Ovary (tissue), 9 donors: ENCODE measurements around the gene SPATA13. TPM values are rescaled to one million over a fixed set of nuclear protein-coding genes. Genes with fewer than 3 reads are reported as not detected.
A peak's percentile ranks its signal among the peaks of the same experiment; 100 is the strongest.

Experiments
- DNase-seq, 5 donors: peaks; one replicate each; pipeline ENCODE4 v3.0.0-alpha.2; 2019 to 2020
- H3K27ac ChIP-seq, 2 donors: fragments of 200-600 bp; one replicate each; pipeline versions ENCODE4 v1.5.1 to v1.8.0; 2019 to 2022
- H3K27me3 ChIP-seq: fragments of 200-600 bp; one replicate; pipeline ENCODE4 v1.8.0; 2022
- H3K36me3 ChIP-seq: fragments of 200-600 bp; sonication (generic); one replicate; pipeline ENCODE4 v1.5.1; 2019
- H3K4me1 ChIP-seq: one replicate; pipeline ENCODE4 v1.8.1; 2013; ENCODE audit warnings: mild to moderate bottlenecking, moderate library complexity; ENCODE audit not compliant: insufficient read depth
- H3K4me3 ChIP-seq: fragments of 200-600 bp; sonication (generic); one replicate; pipeline ENCODE4 v1.5.1; 2017
- H3K9me3 ChIP-seq, 2 donors: fragments of 200-600 bp in 1 of 2; sonication (generic) in 1 of 2; one replicate each; pipeline versions ENCODE4 v1.5.1 to v1.8.1; 2013 to 2019; ENCODE audit warnings: mild to moderate bottlenecking in 1 of 2, moderate library complexity in 1 of 2
- EP300 ChIP-seq: sonication (generic); formaldehyde crosslinking; IDR thresholded peaks from one replicate; pipeline ENCODE4 v1.6.1; 2017; ENCODE audit warnings: antibody characterized with exemption
- POLR2A ChIP-seq: fragments of 450-650 bp; IDR thresholded peaks from one replicate; pipeline ENCODE4 v1.6.1; 2017; ENCODE audit warnings: antibody characterized with exemption, mild to moderate bottlenecking, moderate library complexity
- WGBS, 3 donors: extraction: QIAGEN DNeasy Blood & Tissue Kit in 1 of 3; methylation state at CpG; one replicate each; pipeline versions ENCODE4 v1.1.5 to v1.1.7; 2013 to 2017; 5-methylcytosine and 5-hydroxymethylcytosine counted together
- intact Hi-C, 4 donors: fragments of 100-400 bp; cut with DNase I; formaldehyde crosslinking; loops; one replicate each; pipeline versions ENCODE4 v1.11.0 to v1.15.1; 2022 to 2023
- polyA plus RNA-seq, 2 donors: library from polyadenylated mRNA; stranded (reverse); fragments of 200-250 nt in 1 of 2; fragments of 350-450 nt in 1 of 2; fragmentation: Illumina TruSeq in 1 of 2; extraction: RNeasy Lipid Tissue Mini Kit (QIAGEN cat#74804) in 1 of 2; gene quantifications; one replicate each; pipeline ENCODE4 v1.2.3, GENCODE V29; 2013 to 2014
- total RNA-seq, 7 donors: library from RNA; depleted of rRNA in 2 of 7; stranded (reverse); fragments of >200 nt in 2 of 7; fragmentation: NEBNext Ultra II Directional in 3 of 7; extraction: Animal tissue kit (Norgen Biotek cat#: 25700) in 3 of 7; gene quantifications; one replicate each; pipeline versions ENCODE4 v1.1.0 to v1.2.4, GENCODE V29; 2016 to 2023
- TF ChIP-seq, protein P1 (sequence below), 3 donors: fragments of 450-650 bp in 2 of 3; fragments of 200-600 bp in 1 of 3; IDR thresholded peaks; one replicate each; pipeline versions ENCODE4 v1.5.1 to v1.8.0; 2016 to 2022; ENCODE audit warnings: antibody characterized with exemption in 3 of 3, mild to moderate bottlenecking in 1 of 3
- donor health status: DM: no; HTN: no; CAD: no; lungs with moderate emphysema.
- donor health status: DM: no; HTN: no; CAD: no.
- donor health status: Bipolar disorder and iron deficiency.
- donor health status: DM: yes; HTN: yes; CAD: no.
- donor health status: DM: no; HTN: no; CAD: no.
- donor health status: DM: yes; HTN: yes; CAD: no.

Gene SPATA13
- total and polyA plus RNA-seq, 9 donors, result 11.1 to 60.3 (median 30.0) TPM

DNA sequence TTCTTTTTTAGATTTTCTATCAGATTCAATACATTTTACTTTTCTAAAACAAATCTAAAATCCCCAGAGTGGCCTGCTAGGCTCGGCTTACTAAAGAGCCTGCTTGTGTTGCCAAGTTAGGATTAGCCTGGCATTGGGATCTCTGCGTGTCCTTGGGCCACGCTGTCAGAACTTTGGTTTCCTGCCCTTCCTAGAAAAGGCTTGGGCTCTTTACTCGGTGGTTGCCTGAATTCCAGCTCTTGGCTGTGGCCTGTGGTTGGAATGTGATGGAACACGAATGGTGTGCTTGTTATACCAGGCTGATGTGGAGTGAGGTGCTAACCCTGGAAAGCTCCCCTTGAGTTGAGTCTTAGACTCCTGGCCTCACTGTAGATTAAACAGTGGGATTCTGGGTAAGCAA is 8.5 kb downstream of the SPATA13 start:
- intact Hi-C loops, result loop anchor here in 1 of 4 donors (10.0 kb wide), 1 partner anchor 104 kb away; no protein-coding TSS in a partner anchor
- no peak for DNase-seq
- no peaks in the 10 kb centered on the region for H3K9me3 ChIP-seq
- H3K27ac ChIP-seq, result peak overlapping the region in 1 of 2 donors; percentile 69
- peaks cover 5% of the 10 kb centered on the region for H3K4me1 ChIP-seq
- H3K27me3 ChIP-seq, result no peaks in the 10 kb centered on the region
- no peak for TF ChIP-seq EP300
- TF ChIP-seq, protein P1, sequence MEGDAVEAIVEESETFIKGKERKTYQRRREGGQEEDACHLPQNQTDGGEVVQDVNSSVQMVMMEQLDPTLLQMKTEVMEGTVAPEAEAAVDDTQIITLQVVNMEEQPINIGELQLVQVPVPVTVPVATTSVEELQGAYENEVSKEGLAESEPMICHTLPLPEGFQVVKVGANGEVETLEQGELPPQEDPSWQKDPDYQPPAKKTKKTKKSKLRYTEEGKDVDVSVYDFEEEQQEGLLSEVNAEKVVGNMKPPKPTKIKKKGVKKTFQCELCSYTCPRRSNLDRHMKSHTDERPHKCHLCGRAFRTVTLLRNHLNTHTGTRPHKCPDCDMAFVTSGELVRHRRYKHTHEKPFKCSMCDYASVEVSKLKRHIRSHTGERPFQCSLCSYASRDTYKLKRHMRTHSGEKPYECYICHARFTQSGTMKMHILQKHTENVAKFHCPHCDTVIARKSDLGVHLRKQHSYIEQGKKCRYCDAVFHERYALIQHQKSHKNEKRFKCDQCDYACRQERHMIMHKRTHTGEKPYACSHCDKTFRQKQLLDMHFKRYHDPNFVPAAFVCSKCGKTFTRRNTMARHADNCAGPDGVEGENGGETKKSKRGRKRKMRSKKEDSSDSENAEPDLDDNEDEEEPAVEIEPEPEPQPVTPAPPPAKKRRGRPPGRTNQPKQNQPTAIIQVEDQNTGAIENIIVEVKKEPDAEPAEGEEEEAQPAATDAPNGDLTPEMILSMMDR (IDR thresholded peaks at IDR 0.05), result no peak
- no peak for TF ChIP-seq POLR2A
- no peaks in the 10 kb centered on the region for H3K36me3 ChIP-seq
- WGBS, 3 donors, result 17 to 23% (median 20%) methylated on average over 5 of the region's 5 CpGs
- no peak overlapping the region for H3K4me3 ChIP-seq

DNA sequence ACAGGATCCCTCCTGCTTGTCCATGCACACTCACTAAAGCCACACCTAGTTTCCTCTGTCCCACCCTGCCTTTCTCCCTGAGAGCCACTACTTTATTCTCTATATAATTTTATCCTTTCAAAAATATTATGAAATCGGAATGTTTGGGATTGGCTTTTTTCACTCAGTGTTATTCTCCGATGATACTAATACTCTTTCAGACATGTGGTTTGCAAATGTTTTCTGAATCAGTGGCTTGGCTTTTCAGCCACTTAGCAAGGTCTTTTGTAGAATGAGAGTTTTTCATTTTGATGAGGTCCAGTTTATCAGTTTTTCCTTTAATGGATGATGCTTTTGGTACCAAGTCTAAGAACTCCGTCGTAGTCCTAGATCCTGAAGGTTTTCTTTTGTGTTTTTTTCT is 11.6 kb downstream of the SPATA13 start:
- TF ChIP-seq, protein P1 (IDR thresholded peaks at IDR 0.05), result no peak
- TF ChIP-seq POLR2A, result no peak
- no peak for TF ChIP-seq EP300
- Histone ChIP-seq H3K9me3 (no peaks in the 10 kb centered on the region), H3K36me3 (no peaks in the 10 kb centered on the region), H3K4me3 (no peak overlapping the region), H3K27ac (no peak overlapping the region), H3K27me3 (no peaks in the 10 kb centered on the region), H3K4me1 (peaks cover 7% of the 10 kb centered on the region)
- intact Hi-C loops, result no loop called here
- WGBS, 3 donors, result 84 to 86% (median 85%) methylated on average over 4 of the region's 4 CpGs
- no peak for DNase-seq

DNA sequence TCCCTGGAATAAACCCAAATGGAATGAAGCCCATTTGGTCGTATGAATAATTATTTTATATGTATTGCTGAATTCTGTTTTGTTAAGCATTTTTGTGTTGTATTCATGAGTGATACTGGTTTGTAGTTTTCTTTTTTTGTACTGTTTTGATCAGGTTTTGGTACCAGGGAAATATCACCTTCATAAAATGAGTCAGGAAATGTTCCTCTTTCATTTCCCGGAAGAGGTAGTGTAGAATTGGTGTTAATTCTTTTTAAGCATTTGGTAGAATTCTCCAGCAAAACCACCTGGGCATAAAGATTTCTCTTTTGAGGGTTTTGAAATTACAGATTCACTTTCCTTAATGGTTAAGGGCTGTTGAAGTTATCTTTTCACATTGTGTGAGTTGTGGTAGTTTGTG is 13.3 kb downstream of the SPATA13 start:
- 49 to 51% (median 50%) methylated on average over 2 of the region's 2 CpGs for WGBS, 3 donors
- no peak overlapping the region for H3K27ac ChIP-seq
- no peaks in the 10 kb centered on the region for H3K36me3 ChIP-seq
- intact Hi-C loops, result no loop called here
- TF ChIP-seq EP300 (no peak), POLR2A (no peak)
- TF ChIP-seq, protein P1 (IDR thresholded peaks at IDR 0.05), result no peak
- H3K4me1 ChIP-seq, result peaks cover 7% of the 10 kb centered on the region
- no peak overlapping the region for H3K4me3 ChIP-seq
- no peak for DNase-seq
- H3K9me3 ChIP-seq, result no peaks in the 10 kb centered on the region
- no peaks in the 10 kb centered on the region for H3K27me3 ChIP-seq

DNA sequence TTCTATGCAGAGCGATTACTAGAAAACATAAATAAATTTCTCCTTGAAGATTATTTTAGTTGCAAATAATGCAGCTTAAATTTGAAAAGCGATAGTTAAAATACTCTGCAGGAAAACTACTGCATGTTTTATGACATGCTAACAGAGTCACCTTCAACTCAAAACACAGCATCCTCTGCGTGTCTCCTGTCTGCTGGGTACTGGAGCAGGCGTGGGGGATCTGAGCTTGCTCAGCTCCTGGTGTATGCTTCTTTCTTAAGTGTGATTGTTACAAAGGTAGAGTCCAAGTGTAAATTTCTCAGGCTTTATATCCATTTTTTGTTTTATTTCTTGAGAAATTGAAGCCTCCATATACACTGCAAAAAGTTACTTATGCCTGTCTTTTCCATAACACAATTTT is 15.3 kb downstream of the SPATA13 start:
- H3K4me1 ChIP-seq, result peaks cover 5% of the 10 kb centered on the region
- no peaks in the 10 kb centered on the region for H3K9me3 ChIP-seq
- H3K27ac ChIP-seq, result peak overlapping the region in 1 of 2 donors; percentile 55
- WGBS, 3 donors, result 44 to 59% (median 54%) methylated on average over 4 of the region's 4 CpGs
- TF ChIP-seq EP300 (no peak), POLR2A (no peak)
- TF ChIP-seq, protein P1 (IDR thresholded peaks at IDR 0.05), result no peak
- no peaks in the 10 kb centered on the region for H3K36me3 ChIP-seq
- no peaks in the 10 kb centered on the region for H3K27me3 ChIP-seq
- intact Hi-C loops, result no loop called here
- no peak overlapping the region for H3K4me3 ChIP-seq
- DNase-seq, result no peak
